Inflammatory macrophage (primary cell): ENCODE results near the gene SLC50A1.

Experiments used
- DNase-seq, 2 donors: peaks; one replicate each; pipeline ENCODE4 v3.0.0-alpha.2; 2020 to 2022

The SLC50A1 gene

GRCh38 chr1:155185783-155186066, 50.1 kb downstream of the SLC50A1 start:
- DNase-seq, result no peak

GRCh38 chr1:155186067-155186793, 50.6 kb downstream of the SLC50A1 start:
- no peak for DNase-seq

- DNase-seq, result no peak
Observed at GRCh38 chr1:155186794-155187455, 51.3 kb downstream of the SLC50A1 start.

GRCh38 chr1:155187456-155187891, 51.8 kb downstream of the SLC50A1 start:
- DNase-seq, result no peak

GRCh38 chr1:155188268-155188667, 52.6 kb downstream of the SLC50A1 start:
- DNase-seq, result no peak
